Ovary (tissue), 3 donors: ENCODE measurements around the gene FREM2.

Experiments
- EP300 ChIP-seq: sonication (generic); formaldehyde crosslinking; IDR thresholded peaks from one replicate; pipeline ENCODE4 v1.6.1; 2017; ENCODE audit warnings: antibody characterized with exemption
- TF ChIP-seq, protein P1 (sequence below), 3 donors: fragments of 450-650 bp in 2 of 3; fragments of 200-600 bp in 1 of 3; IDR thresholded peaks; one replicate each; pipeline versions ENCODE4 v1.5.1 to v1.8.0; 2016 to 2022; ENCODE audit warnings: antibody characterized with exemption in 3 of 3, mild to moderate bottlenecking in 1 of 3
- donor health status: DM: no; HTN: no; CAD: no.

DNA sequence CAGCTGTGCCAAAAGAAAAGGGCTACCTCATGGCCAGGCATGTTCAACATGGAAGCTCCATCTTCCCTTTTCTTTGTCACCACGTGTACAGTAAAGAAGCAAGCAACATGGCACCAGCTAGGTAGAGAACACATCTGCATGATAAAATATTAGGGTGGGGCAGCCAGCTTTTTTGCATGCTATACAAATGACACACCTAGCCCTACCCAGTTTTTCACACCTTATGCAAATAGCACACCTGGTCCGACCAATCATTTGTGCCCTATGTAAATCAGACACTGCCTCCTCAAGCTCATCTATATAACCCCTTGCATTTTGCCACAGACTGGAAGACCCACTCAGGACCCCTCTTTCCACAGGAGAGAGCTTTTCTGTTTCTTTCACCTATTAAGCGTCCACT, 218.2 kb downstream of the FREM2 start:
- TF ChIP-seq, protein P1, sequence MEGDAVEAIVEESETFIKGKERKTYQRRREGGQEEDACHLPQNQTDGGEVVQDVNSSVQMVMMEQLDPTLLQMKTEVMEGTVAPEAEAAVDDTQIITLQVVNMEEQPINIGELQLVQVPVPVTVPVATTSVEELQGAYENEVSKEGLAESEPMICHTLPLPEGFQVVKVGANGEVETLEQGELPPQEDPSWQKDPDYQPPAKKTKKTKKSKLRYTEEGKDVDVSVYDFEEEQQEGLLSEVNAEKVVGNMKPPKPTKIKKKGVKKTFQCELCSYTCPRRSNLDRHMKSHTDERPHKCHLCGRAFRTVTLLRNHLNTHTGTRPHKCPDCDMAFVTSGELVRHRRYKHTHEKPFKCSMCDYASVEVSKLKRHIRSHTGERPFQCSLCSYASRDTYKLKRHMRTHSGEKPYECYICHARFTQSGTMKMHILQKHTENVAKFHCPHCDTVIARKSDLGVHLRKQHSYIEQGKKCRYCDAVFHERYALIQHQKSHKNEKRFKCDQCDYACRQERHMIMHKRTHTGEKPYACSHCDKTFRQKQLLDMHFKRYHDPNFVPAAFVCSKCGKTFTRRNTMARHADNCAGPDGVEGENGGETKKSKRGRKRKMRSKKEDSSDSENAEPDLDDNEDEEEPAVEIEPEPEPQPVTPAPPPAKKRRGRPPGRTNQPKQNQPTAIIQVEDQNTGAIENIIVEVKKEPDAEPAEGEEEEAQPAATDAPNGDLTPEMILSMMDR (IDR thresholded peaks at IDR 0.05), result no peak
- TF ChIP-seq EP300, result no peak
